ENCODE results near the gene IFIT2.

The IFIT2 gene

GRCh38 chr10:89302625-89303024 lies 779 bp downstream of the IFIT2 start:
- no peaks in the 10 kb centered on the region for H3K36me3 ChIP-seq
- no peak overlapping the region for H3K27ac ChIP-seq
- no peaks in the 10 kb centered on the region for H3K27me3 ChIP-seq (ENCODE audit: insufficient read depth, low read depth, severe bottlenecking)
- TF ChIP-seq CTCF (IDR thresholded peaks at IDR 0.05; ENCODE audit: low read depth, low read length) = no peak
- no peak overlapping the region for H3K4me3 ChIP-seq (ENCODE audit: low read depth, low read length)
- peaks cover 3% of the 10 kb centered on the region for H3K9me3 ChIP-seq (ENCODE audit: severe bottlenecking)
- DNase-seq = no peak

- H3K36me3 ChIP-seq = no peaks in the 10 kb centered on the region
- H3K27ac ChIP-seq = no peak overlapping the region
- H3K9me3 ChIP-seq (ENCODE audit: severe bottlenecking) = peaks cover 3% of the 10 kb centered on the region
- no peak for DNase-seq
- TF ChIP-seq CTCF (IDR thresholded peaks at IDR 0.05; ENCODE audit: low read depth, low read length) = no peak
- H3K4me3 ChIP-seq (ENCODE audit: low read depth, low read length) = no peak overlapping the region
- H3K27me3 ChIP-seq (ENCODE audit: insufficient read depth, low read depth, severe bottlenecking) = no peaks in the 10 kb centered on the region
Measured at GRCh38 chr10:89303161-89303560, 1.3 kb downstream of the IFIT2 start.

GRCh38 chr10:89304026-89304425 lies 2.2 kb downstream of the IFIT2 start:
- Histone ChIP-seq H3K27me3 (ENCODE audit: insufficient read depth, low read depth, severe bottlenecking) (no peaks in the 10 kb centered on the region), H3K36me3 (no peaks in the 10 kb centered on the region), H3K4me3 (ENCODE audit: low read depth, low read length) (no peak overlapping the region), H3K9me3 (ENCODE audit: severe bottlenecking) (no peaks in the 10 kb centered on the region), H3K27ac (no peak overlapping the region)
- no peak for TF ChIP-seq CTCF (IDR thresholded peaks at IDR 0.05; ENCODE audit: low read depth, low read length)
- no peak for DNase-seq

- no peaks in the 10 kb centered on the region for H3K9me3 ChIP-seq (ENCODE audit: severe bottlenecking)
- no peak overlapping the region for H3K27ac ChIP-seq
- no peak overlapping the region for H3K4me3 ChIP-seq (ENCODE audit: low read depth, low read length)
- H3K27me3 ChIP-seq (ENCODE audit: insufficient read depth, low read depth, severe bottlenecking) = no peaks in the 10 kb centered on the region
- H3K36me3 ChIP-seq = no peaks in the 10 kb centered on the region
- TF ChIP-seq CTCF (IDR thresholded peaks at IDR 0.05; ENCODE audit: low read depth, low read length) = no peak
- DNase-seq = no peak
Measured at GRCh38 chr10:89304446-89304845, 2.6 kb downstream of the IFIT2 start.

GRCh38 chr10:89304925-89305324 lies 3.1 kb downstream of the IFIT2 start:
- no peaks in the 10 kb centered on the region for H3K9me3 ChIP-seq (ENCODE audit: severe bottlenecking)
- no peak overlapping the region for H3K4me3 ChIP-seq (ENCODE audit: low read depth, low read length)
- no peaks in the 10 kb centered on the region for H3K36me3 ChIP-seq
- TF ChIP-seq CTCF (IDR thresholded peaks at IDR 0.05; ENCODE audit: low read depth, low read length) = no peak
- H3K27me3 ChIP-seq (ENCODE audit: insufficient read depth, low read depth, severe bottlenecking) = no peaks in the 10 kb centered on the region
- DNase-seq = no peak
- H3K27ac ChIP-seq = no peak overlapping the region

- TF ChIP-seq CTCF (IDR thresholded peaks at IDR 0.05; ENCODE audit: low read depth, low read length) = no peak
- DNase-seq = no peak
- H3K4me3 ChIP-seq (ENCODE audit: low read depth, low read length) = no peak overlapping the region
- H3K36me3 ChIP-seq = no peaks in the 10 kb centered on the region
- H3K9me3 ChIP-seq (ENCODE audit: severe bottlenecking) = no peaks in the 10 kb centered on the region
- no peak overlapping the region for H3K27ac ChIP-seq
- no peaks in the 10 kb centered on the region for H3K27me3 ChIP-seq (ENCODE audit: insufficient read depth, low read depth, severe bottlenecking)
Measured at GRCh38 chr10:89305766-89306433, 4.1 kb downstream of the IFIT2 start.

Measured in WERI-Rb-1 (cell line).